Measurements from ENCODE around the gene SLC48A1. TPM values are rescaled to one million over a fixed set of nuclear protein-coding genes. Genes with fewer than 3 reads are reported as not detected.
A peak's percentile ranks its signal among the peaks of the same experiment; 100 is the strongest.

The SLC48A1 gene
- total RNA-seq, 4 donors from 2014 or later: 14.9 to 21.5 (median 15.9) TPM

- Histone ChIP-seq H3K4me3 (no peak overlapping the region), H3K4me1 (peaks cover 0 to 32% (median 2%) of the 10 kb centered on the region in 4 donors), H3K27ac (no peak overlapping the region), H3K9me3 (no peaks in the 10 kb centered on the region), H3K36me3 (no peaks in the 10 kb centered on the region), H3K27me3 (no peaks in the 10 kb centered on the region)
- TF ChIP-seq POLR2A (IDR thresholded peaks at IDR 0.05): no peak
- TF ChIP-seq CTCF (IDR thresholded peaks at IDR 0.05): no peak
- no peak for DNase-seq
These were observed 21.5 kb upstream of the SLC48A1 start for GRCh38 chr12:47751561-47751960.

- Histone ChIP-seq H3K36me3 (no peaks in the 10 kb centered on the region), H3K27ac (no peak overlapping the region), H3K9me3 (no peaks in the 10 kb centered on the region), H3K4me3 (no peak overlapping the region), H3K4me1 (peaks cover 0 to 32% (median 0%) of the 10 kb centered on the region in 4 donors), H3K27me3 (no peaks in the 10 kb centered on the region)
- peak in 1 of 3 donors; percentile 29 for DNase-seq
- TF ChIP-seq POLR2A (IDR thresholded peaks at IDR 0.05): no peak
These were observed 20.9 kb upstream of the SLC48A1 start for GRCh38 chr12:47752121-47752520.

DNA sequence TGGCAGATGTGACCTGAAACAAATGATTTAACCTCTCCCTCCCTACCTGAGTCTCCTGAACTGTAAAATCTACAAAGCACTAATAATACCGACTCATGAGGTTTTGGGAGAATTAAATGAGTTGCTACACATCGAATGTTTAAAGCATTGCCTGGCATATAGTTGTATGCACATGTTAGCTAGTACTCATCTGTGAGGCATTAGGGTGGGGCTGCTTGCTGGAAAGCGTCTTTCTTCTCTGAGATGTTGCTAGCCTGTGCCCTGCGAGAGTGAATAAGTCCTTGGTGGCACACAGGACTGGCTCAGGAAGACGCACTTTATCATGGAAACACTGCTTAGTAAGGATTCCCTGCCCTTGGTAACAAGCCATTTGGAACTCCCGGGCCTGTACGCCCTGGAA, 20.5 kb upstream of the SLC48A1 start:
- DNase-seq: no peak
- Histone ChIP-seq H3K9me3 (no peaks in the 10 kb centered on the region), H3K27ac (peak overlapping the region in 1 of 4 donors; percentile 70), H3K36me3 (no peaks in the 10 kb centered on the region), H3K4me3 (no peak overlapping the region), H3K4me1 (peaks cover 0 to 33% (median 0%) of the 10 kb centered on the region in 4 donors), H3K27me3 (no peaks in the 10 kb centered on the region)
- TF ChIP-seq POLR2A (IDR thresholded peaks at IDR 0.05): no peak
- no peak for TF ChIP-seq CTCF (IDR thresholded peaks at IDR 0.05)

DNA sequence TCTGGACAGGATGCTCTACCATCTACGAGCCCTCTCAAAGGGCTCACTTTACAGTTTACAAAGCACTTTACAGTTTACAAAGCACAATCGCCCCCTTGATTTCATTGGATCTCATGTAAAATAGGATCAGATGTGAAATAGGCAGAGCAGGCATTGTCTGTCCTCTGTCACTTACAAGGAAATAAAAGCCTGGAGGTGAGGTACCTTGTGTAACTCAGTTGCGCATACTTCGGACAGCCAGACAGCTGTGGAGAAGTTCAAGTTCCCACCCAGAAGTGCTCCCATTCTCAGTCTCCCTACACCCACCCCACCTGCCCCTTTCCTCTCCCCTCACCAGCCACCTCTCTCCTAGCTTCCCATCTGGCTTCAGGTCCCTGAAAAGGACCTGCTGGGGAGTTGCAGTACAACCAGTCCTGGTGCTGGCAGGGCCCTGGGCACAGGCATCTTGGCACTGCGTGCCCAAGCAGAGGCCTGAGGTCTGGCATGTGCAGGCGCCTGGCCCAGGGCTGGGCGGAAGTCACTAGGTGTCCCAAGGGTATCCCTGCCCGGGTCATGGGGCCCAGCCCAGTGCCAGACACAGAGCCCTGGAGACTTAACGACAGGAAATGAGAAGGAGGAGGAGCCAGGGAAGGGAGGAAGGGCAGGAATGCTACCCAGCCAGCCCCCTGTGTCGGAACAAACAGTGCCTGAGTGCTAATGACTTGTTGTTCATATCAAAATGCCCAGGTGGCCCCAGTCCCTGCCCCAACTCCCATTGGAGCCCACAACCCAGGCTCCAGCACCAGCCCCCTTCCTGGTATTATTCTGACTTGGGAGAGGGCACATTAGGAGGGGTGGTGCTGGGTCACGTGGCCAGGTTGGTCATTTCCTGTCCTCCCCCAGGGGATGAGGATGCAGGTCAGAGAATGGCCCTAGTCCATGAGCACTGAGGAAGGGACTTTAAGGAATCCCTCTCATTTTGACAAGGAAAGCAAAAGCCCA, 19.7 kb upstream of the SLC48A1 start:
- no peak overlapping the region for H3K4me3 ChIP-seq

GRCh38 chr12:47754126-47754525, 18.9 kb upstream of the SLC48A1 start:
- DNase-seq: no peak
- no peaks in the 10 kb centered on the region for H3K27me3 ChIP-seq
- H3K4me1 ChIP-seq: peaks cover 0 to 45% (median 5%) of the 10 kb centered on the region in 4 donors
- H3K27ac ChIP-seq: peak overlapping the region in 3 of 4 donors; percentile 11 to 70 (median 53)
- TF ChIP-seq CTCF (IDR thresholded peaks at IDR 0.05) (no peak), POLR2A (IDR thresholded peaks at IDR 0.05) (no peak)
- no peak overlapping the region for H3K4me3 ChIP-seq
- no peaks in the 10 kb centered on the region for H3K36me3 ChIP-seq
- H3K9me3 ChIP-seq: no peaks in the 10 kb centered on the region

More for the DNA sequence above, 19.7 kb upstream of the SLC48A1 start:
- TF ChIP-seq POLR2A (IDR thresholded peaks at IDR 0.05) (no peak), CTCF (IDR thresholded peaks at IDR 0.05) (peak in 1 of 6 experiments; percentile 5)
- Histone ChIP-seq H3K27ac (peak overlapping the region in 3 of 4 donors; percentile 11 to 70 (median 53)), H3K27me3 (no peaks in the 10 kb centered on the region), H3K4me1 (peaks cover 0 to 40% (median 2%) of the 10 kb centered on the region in 4 donors), H3K36me3 (no peaks in the 10 kb centered on the region), H3K9me3 (no peaks in the 10 kb centered on the region)
- DNase-seq: peak in 2 of 3 donors; percentile 69

GRCh38 chr12:47754881-47755280, 18.2 kb upstream of the SLC48A1 start:
- H3K9me3 ChIP-seq: no peaks in the 10 kb centered on the region
- no peaks in the 10 kb centered on the region for H3K36me3 ChIP-seq
- H3K27ac ChIP-seq: peak overlapping the region; percentile 11 to 70 (median 32)
- DNase-seq: peak in 2 of 3 donors; percentile 75 to 78
- H3K4me3 ChIP-seq: no peak overlapping the region
- TF ChIP-seq POLR2A (IDR thresholded peaks at IDR 0.05) (no peak), CTCF (IDR thresholded peaks at IDR 0.05) (no peak)
- peaks cover 0 to 50% (median 5%) of the 10 kb centered on the region in 4 donors for H3K4me1 ChIP-seq
- H3K27me3 ChIP-seq: no peaks in the 10 kb centered on the region
